Ishikawa (cell line): ENCODE results near the gene C1R.

Experiments used
- CEBPB ChIP-seq: IDR thresholded peaks from 2 replicates; pipeline ENCODE4 v1.6.1; 2012
- CREB1 ChIP-seq: IDR thresholded peaks from 2 replicates; pipeline ENCODE4 v1.6.1; 2012; ENCODE audit warnings: low read depth
- EGR1 ChIP-seq: IDR thresholded peaks from 2 replicates; pipeline ENCODE4 v1.6.1; 2012
- EP300 ChIP-seq: IDR thresholded peaks from 2 replicates; pipeline ENCODE4 v1.6.1; 2012; ENCODE audit warnings: borderline replicate concordance
- FOXM1 ChIP-seq: IDR thresholded peaks from 2 replicates; pipeline ENCODE4 v1.6.1; 2012; ENCODE audit warnings: low read depth, borderline replicate concordance
- MAX ChIP-seq: IDR thresholded peaks from 2 replicates; pipeline ENCODE4 v1.6.1; 2012
- NFIC ChIP-seq: IDR thresholded peaks from 2 replicates; pipeline ENCODE4 v1.6.1; 2012
- RAD21 ChIP-seq: IDR thresholded peaks from 2 replicates; pipeline ENCODE4 v1.6.1; 2012; ENCODE audit warnings: low read depth
- REST ChIP-seq: IDR thresholded peaks from 2 replicates; pipeline ENCODE4 v1.6.1; 2012; ENCODE audit warnings: low read depth, mild to moderate bottlenecking
- TAF1 ChIP-seq: IDR thresholded peaks from 2 replicates; pipeline ENCODE4 v1.6.1; 2012; ENCODE audit warnings: low read depth, mild to moderate bottlenecking
- TCF12 ChIP-seq: IDR thresholded peaks from 2 replicates; pipeline ENCODE4 v1.6.1; 2012; ENCODE audit warnings: low read depth
- TEAD4 ChIP-seq: IDR thresholded peaks from 2 replicates; pipeline ENCODE4 v1.6.1; 2012
- USF1 ChIP-seq: IDR thresholded peaks from 2 replicates; pipeline ENCODE4 v1.6.1; 2012
- YY1 ChIP-seq: IDR thresholded peaks from 2 replicates; pipeline ENCODE4 v1.6.1; 2012; ENCODE audit warnings: low read depth
- ZBTB7A ChIP-seq: IDR thresholded peaks from 2 replicates; pipeline ENCODE4 v1.6.1; 2012; ENCODE audit warnings: low read depth

Gene C1R

GRCh38 chr12:7042842-7043241, 49.4 kb downstream of the C1R start:
- no peak for TF ChIP-seq YY1
- peak; percentile 78 for TF ChIP-seq RAD21

GRCh38 chr12:7039403-7039802, 52.8 kb downstream of the C1R start:
- TF ChIP-seq NFIC (no peak), RAD21 (no peak), EGR1 (no peak), REST (no peak), CREB1 (no peak)

- no peak for TF ChIP-seq TCF12
- no peak for TF ChIP-seq REST
- TF ChIP-seq CREB1: no peak
- no peak for TF ChIP-seq ZBTB7A
- TF ChIP-seq USF1: no peak
- TF ChIP-seq CEBPB: no peak
- no peak for TF ChIP-seq NFIC
- no peak for TF ChIP-seq EP300
- TF ChIP-seq TEAD4: no peak
- no peak for TF ChIP-seq MAX
- TF ChIP-seq FOXM1: no peak
- no peak for TF ChIP-seq YY1
- TF ChIP-seq TAF1: no peak
- no peak for TF ChIP-seq EGR1
- TF ChIP-seq RAD21: no peak
Measured at GRCh38 chr12:7038591-7038990, 53.7 kb downstream of the C1R start.

GRCh38 chr12:7035463-7035862, 56.8 kb downstream of the C1R start:
- TF ChIP-seq MAX: no peak
- TF ChIP-seq TAF1: no peak

- TF ChIP-seq NFIC (no peak), REST (no peak), CREB1 (no peak), RAD21 (no peak), USF1 (no peak), ZBTB7A (no peak), FOXM1 (no peak), CEBPB (no peak)
Measured at GRCh38 chr12:7034464-7034863, 57.8 kb downstream of the C1R start.

- TF ChIP-seq EGR1: no peak
- no peak for TF ChIP-seq FOXM1
- no peak for TF ChIP-seq TCF12
- TF ChIP-seq CEBPB: no peak
- TF ChIP-seq EP300: no peak
- no peak for TF ChIP-seq CREB1
- no peak for TF ChIP-seq MAX
- no peak for TF ChIP-seq NFIC
- no peak for TF ChIP-seq TAF1
- TF ChIP-seq TEAD4: no peak
- TF ChIP-seq YY1: no peak
Measured at GRCh38 chr12:7032990-7033389, 59.3 kb downstream of the C1R start.
